Chondrocyte (in vitro differentiated cells): Measurements from ENCODE around the gene CFAP68. TPM values are rescaled to one million over a fixed set of nuclear protein-coding genes. Genes with fewer than 3 reads are reported as not detected.

Source experiments
- DNase-seq: peaks from one replicate; pipeline ENCODE4 v3.0.0; 2021; ENCODE audit warnings: mixed read lengths, low spot score
- H3K27ac Mint-ChIP-seq: one replicate; pipeline ENCODE4 v1.8.0; 2021; ENCODE audit warnings: mild to moderate bottlenecking, moderate library complexity, mixed read lengths; ENCODE audit not compliant: unreplicated experiment
- H3K27me3 Mint-ChIP-seq: 2 replicates; pipeline ENCODE4 v1.8.0; 2021; ENCODE audit warnings: low read depth, mixed read lengths
- H3K36me3 Mint-ChIP-seq: 2 replicates; pipeline ENCODE4 v1.8.0; 2021; ENCODE audit warnings: low read depth, mixed read lengths
- H3K4me1 Mint-ChIP-seq: 2 replicates; pipeline ENCODE4 v1.8.0; 2021; ENCODE audit warnings: low read depth, mild to moderate bottlenecking, mixed read lengths
- H3K4me3 Mint-ChIP-seq: one replicate; pipeline ENCODE4 v1.8.0; 2021; ENCODE audit warnings: mild to moderate bottlenecking, moderate library complexity, mixed read lengths; ENCODE audit not compliant: unreplicated experiment
- H3K9me3 Mint-ChIP-seq: 2 replicates; pipeline ENCODE4 v1.8.0; 2021; ENCODE audit warnings: low read depth, mixed read lengths
- total RNA-seq: library from RNA; stranded (reverse); gene quantifications from 3 replicates; pipeline ENCODE4 v1.2.1, GENCODE V29; 2021
- TF ChIP-seq, protein P1 (sequence below): fragments of 200-600 bp; sonication (generic); IDR thresholded peaks from 2 replicates; pipeline ENCODE4 v1.5.0; 2021; ENCODE audit warnings: antibody characterized with exemption, mild to moderate bottlenecking, moderate library complexity

Gene CFAP68
- total RNA-seq, 1 donor from 2014 or later = 11.3 TPM

- Mint-ChIP-seq H3K4me3 (peak overlapping the region; percentile 52), H3K27ac (peak overlapping the region; percentile 96), H3K9me3 (no peaks in the 10 kb centered on the region), H3K36me3 (no peaks in the 10 kb centered on the region), H3K4me1 (peaks cover 65% of the 10 kb centered on the region), H3K27me3 (no peaks in the 10 kb centered on the region)
- DNase-seq = no peak
- TF ChIP-seq, protein P1, sequence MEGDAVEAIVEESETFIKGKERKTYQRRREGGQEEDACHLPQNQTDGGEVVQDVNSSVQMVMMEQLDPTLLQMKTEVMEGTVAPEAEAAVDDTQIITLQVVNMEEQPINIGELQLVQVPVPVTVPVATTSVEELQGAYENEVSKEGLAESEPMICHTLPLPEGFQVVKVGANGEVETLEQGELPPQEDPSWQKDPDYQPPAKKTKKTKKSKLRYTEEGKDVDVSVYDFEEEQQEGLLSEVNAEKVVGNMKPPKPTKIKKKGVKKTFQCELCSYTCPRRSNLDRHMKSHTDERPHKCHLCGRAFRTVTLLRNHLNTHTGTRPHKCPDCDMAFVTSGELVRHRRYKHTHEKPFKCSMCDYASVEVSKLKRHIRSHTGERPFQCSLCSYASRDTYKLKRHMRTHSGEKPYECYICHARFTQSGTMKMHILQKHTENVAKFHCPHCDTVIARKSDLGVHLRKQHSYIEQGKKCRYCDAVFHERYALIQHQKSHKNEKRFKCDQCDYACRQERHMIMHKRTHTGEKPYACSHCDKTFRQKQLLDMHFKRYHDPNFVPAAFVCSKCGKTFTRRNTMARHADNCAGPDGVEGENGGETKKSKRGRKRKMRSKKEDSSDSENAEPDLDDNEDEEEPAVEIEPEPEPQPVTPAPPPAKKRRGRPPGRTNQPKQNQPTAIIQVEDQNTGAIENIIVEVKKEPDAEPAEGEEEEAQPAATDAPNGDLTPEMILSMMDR = no peak
Measured at GRCh38 chr11:111923351-111923788, 44.0 kb downstream of the CFAP68 start.

DNA sequence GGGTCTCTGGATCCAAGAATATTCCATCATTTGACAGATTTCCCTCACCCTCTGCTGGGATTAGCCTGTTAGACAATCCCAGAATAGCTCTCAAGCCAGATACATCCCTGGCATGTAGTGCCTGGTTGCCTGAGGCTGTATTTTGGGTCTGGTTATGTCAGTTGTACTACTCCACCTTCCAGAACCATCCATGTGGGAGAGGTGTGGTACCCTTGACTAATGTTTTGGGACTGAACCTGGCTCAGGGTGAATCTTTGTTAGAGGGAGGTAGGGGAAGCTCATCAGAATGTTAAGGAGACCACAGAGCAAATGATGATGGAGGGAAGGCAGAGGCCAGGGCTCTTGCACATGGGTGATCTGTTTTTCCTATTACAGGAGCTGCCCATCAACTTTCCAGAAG lies 44.6 kb downstream of the CFAP68 start:
- peaks cover 60% of the 10 kb centered on the region for H3K4me1 Mint-ChIP-seq
- DNase-seq = no peak
- no peaks in the 10 kb centered on the region for H3K9me3 Mint-ChIP-seq
- no peak overlapping the region for H3K4me3 Mint-ChIP-seq
- peak overlapping the region; percentile 96 for H3K27ac Mint-ChIP-seq
- TF ChIP-seq, protein P1 = no peak
- no peaks in the 10 kb centered on the region for H3K27me3 Mint-ChIP-seq
- H3K36me3 Mint-ChIP-seq = no peaks in the 10 kb centered on the region

DNA sequence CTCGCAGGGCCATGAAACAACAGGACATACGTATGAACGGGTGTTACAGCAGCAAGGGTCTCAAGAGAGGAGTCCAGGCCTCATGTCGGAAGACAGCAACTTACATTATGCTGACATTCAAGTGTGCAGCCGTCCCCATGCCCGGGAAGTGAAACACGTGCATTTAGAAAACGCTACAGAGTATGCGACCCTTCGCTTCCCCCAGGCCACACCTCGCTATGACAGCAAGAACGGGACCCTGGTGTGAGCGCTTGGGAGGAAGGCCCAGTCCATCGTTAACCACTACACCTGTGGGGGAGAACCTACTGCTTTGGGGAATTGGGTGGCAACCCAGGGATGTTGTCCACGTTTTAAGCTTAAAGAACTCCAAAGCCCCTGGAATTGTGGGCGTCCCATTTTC lies 46.6 kb downstream of the CFAP68 start:
- TF ChIP-seq, protein P1 = no peak
- Mint-ChIP-seq H3K9me3 (no peaks in the 10 kb centered on the region), H3K27me3 (no peaks in the 10 kb centered on the region), H3K4me1 (peaks cover 55% of the 10 kb centered on the region), H3K4me3 (no peak overlapping the region), H3K36me3 (no peaks in the 10 kb centered on the region), H3K27ac (peak overlapping the region; percentile 95)
- DNase-seq = no peak

DNA sequence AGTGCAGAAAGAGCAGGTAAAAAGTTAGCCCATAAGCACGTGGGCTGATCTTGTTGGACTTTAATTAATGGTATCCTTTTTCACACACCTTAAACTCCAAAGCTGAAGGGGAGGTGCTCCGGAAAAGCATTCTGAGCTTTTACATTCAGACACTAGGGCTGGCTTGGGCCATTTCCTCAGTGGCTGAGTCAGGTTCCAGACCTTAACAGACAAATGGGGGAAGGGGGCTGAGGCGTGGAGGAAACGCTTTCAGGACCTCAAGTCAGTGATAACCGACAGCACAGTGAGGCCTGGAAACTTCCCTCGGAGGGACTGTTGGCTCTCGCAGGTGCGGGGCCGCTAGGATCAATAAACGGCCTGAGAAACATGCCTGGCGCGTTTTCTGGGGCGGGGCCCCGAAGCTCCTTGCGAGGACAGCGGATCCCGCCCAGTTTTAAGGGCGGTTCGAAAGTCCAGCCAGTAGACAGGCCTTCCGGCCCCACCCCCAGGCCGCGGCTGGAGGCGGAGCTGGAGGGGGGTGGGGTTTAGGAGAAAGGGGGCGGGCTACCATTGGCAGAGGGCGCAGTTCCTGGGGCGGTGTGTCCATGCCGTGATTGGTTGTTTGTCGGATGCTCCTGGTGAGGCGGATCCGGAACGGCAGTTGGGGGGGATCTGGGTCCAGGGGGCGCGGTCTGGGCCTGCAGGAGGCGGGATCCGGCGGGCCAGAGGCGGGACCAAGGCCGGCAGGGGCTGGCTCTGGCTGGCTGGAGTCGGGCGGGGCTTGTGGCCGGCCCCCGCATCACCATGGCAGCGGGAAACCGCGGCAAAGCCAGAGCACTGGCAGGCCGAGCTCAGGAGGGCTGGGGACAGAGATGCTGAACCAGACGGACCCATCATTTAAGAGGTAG lies 47.4 kb downstream of the CFAP68 start:
- H3K27me3 Mint-ChIP-seq = no peaks in the 10 kb centered on the region
- peak overlapping the region; percentile 95 for H3K27ac Mint-ChIP-seq
- TF ChIP-seq, protein P1 = peak; percentile 35
- H3K4me3 Mint-ChIP-seq = peak overlapping the region; percentile 74
- H3K4me1 Mint-ChIP-seq = peaks cover 48% of the 10 kb centered on the region
- H3K36me3 Mint-ChIP-seq = no peaks in the 10 kb centered on the region
- DNase-seq = peak; percentile 98
- H3K9me3 Mint-ChIP-seq = no peaks in the 10 kb centered on the region

GRCh38 chr11:111930472-111930871 lies 51.1 kb downstream of the CFAP68 start:
- H3K9me3 Mint-ChIP-seq = no peaks in the 10 kb centered on the region
- H3K4me3 Mint-ChIP-seq = no peak overlapping the region
- H3K27ac Mint-ChIP-seq = no peak overlapping the region
- DNase-seq = no peak
- TF ChIP-seq, protein P1 = no peak
- H3K4me1 Mint-ChIP-seq = peaks cover 29% of the 10 kb centered on the region
- no peaks in the 10 kb centered on the region for H3K36me3 Mint-ChIP-seq
- no peaks in the 10 kb centered on the region for H3K27me3 Mint-ChIP-seq
